ENCODE measurements around the gene IGSF9B.

IGSF9B gene

DNA sequence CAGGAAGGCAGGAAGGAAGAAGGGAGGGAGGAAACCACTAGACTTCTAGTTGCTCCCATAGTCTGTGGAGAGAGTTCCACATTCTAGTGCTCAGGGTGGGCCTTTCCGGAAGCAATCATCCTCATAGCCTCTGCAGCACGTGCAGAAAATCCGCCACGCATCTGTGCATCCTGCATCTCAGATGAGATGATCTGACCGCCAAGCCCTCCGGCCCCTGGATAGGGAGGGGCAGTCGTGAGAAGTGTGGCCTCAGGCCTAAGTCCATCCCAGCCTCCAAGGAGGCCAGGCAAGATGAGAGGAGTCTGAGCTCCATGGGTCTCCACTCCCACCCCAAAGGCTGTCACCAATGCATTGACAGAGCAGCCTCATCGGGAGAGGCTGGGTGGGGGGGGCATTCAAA lies 30.4 kb upstream of the IGSF9B start:
- H3K79me2 ChIP-seq (ENCODE audit: insufficient read depth, low read length) = no peaks in the 10 kb centered on the region
- H2AFZ ChIP-seq (ENCODE audit: low read depth, low read length, severe bottlenecking) = no peak overlapping the region
- no peak for TF ChIP-seq EZH2phosphoT487 (conservative IDR thresholded peaks at IDR 0.05; ENCODE audit: low read length)
- TF ChIP-seq CTCF (IDR thresholded peaks at IDR 0.05; ENCODE audit: insufficient read depth, low read length, poor library complexity, severe bottlenecking) = no peak
- H4K20me1 ChIP-seq (ENCODE audit: low read depth, low read length) = no peaks in the 10 kb centered on the region
- no peaks in the 10 kb centered on the region for H3K27me3 ChIP-seq (ENCODE audit: low read length)
- H3K9me3 ChIP-seq (ENCODE audit: insufficient read depth, low read length) = no peaks in the 10 kb centered on the region
- H3K9ac ChIP-seq (ENCODE audit: low read length) = no peak overlapping the region
- H3K36me3 ChIP-seq (ENCODE audit: low read length) = no peaks in the 10 kb centered on the region
- H3K4me3 ChIP-seq (ENCODE audit: insufficient read depth, low read length, poor library complexity, severe bottlenecking) = no peak overlapping the region
- no peak overlapping the region for H3K27ac ChIP-seq (ENCODE audit: low read depth, low read length)
- no peaks in the 10 kb centered on the region for H3K9me2 ChIP-seq (replicated peaks; ENCODE audit: insufficient read depth, low read length)
- H3K4me2 ChIP-seq (ENCODE audit: low read depth, low read length, poor library complexity, severe bottlenecking) = no peak overlapping the region
- no peaks in the 10 kb centered on the region for H3F3A ChIP-seq (ENCODE audit: insufficient read depth)

DNA sequence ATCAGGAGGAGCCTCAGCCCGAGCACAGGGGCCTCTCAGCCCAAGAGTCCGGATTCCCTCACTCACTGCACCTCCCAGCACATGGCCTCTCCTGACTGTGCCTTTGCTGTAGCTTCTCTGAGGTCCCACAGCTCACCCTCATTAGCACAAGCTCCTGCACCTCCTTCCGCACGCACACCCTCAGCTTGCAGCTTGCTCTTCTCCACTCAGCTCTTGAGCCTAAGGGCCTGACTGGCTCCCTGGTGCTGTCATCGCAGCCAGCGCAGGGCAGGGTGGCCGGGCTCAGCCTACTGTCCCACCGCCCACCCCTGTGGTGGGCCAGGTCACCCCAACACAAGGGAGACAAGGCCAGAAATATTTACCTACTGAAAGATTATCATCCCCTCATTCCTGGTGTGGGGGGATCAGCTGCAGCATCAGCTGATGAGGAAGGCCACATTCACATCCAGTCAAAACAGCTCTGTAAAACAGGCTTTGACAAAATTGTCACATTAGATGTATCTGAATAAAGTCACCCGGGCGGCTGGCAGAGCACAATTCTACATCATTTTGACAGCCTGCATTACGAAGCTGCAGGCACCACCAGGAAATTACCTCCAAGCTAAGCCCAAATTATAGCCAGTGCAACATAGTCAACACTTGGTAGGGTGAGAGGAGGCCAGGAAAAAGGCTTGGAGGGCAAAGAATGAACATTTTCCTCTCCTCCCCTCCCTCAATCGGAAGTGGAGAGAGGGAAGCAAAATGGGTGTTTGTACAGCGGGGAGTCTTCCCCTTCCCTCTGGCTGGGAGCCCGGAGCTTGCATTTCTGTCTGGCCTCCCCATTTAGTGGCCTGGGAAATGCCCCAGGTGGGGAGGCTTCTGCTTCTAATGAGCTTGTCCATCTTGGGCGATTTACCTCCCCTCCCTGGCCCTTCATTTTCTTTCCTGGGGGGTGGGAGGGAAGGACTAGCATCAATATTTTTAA lies 29.5 kb upstream of the IGSF9B start:
- Histone ChIP-seq H3K4me2 (ENCODE audit: low read depth, low read length, poor library complexity, severe bottlenecking) (no peak overlapping the region), H3K9ac (ENCODE audit: low read length) (no peak overlapping the region)

GRCh38 chr11:133984828-133985227 lies 28.1 kb upstream of the IGSF9B start:
- no peak for TF ChIP-seq EZH2phosphoT487 (conservative IDR thresholded peaks at IDR 0.05; ENCODE audit: low read length)
- no peak for TF ChIP-seq CTCF (IDR thresholded peaks at IDR 0.05; ENCODE audit: insufficient read depth, low read length, poor library complexity, severe bottlenecking)

More for the DNA sequence above, 29.5 kb upstream of the IGSF9B start:
- H4K20me1 ChIP-seq (ENCODE audit: low read depth, low read length) = no peaks in the 10 kb centered on the region
- no peaks in the 10 kb centered on the region for H3F3A ChIP-seq (ENCODE audit: insufficient read depth)
- H3K9me2 ChIP-seq (replicated peaks; ENCODE audit: insufficient read depth, low read length) = no peaks in the 10 kb centered on the region
- TF ChIP-seq EZH2phosphoT487 (conservative IDR thresholded peaks at IDR 0.05; ENCODE audit: low read length) (no peak), CTCF (IDR thresholded peaks at IDR 0.05; ENCODE audit: insufficient read depth, low read length, poor library complexity, severe bottlenecking) (no peak)
- H3K79me2 ChIP-seq (ENCODE audit: insufficient read depth, low read length) = no peaks in the 10 kb centered on the region
- no peak overlapping the region for H2AFZ ChIP-seq (ENCODE audit: low read depth, low read length, severe bottlenecking)
- no peak overlapping the region for H3K27ac ChIP-seq (ENCODE audit: low read depth, low read length)
- H3K4me3 ChIP-seq (ENCODE audit: insufficient read depth, low read length, poor library complexity, severe bottlenecking) = no peak overlapping the region
- no peaks in the 10 kb centered on the region for H3K36me3 ChIP-seq (ENCODE audit: low read length)
- no peaks in the 10 kb centered on the region for H3K27me3 ChIP-seq (ENCODE audit: low read length)
- H3K9me3 ChIP-seq (ENCODE audit: insufficient read depth, low read length) = no peaks in the 10 kb centered on the region

More at GRCh38 chr11:133984828-133985227, 28.1 kb upstream of the IGSF9B start:
- Histone ChIP-seq H3K9ac (ENCODE audit: low read length) (no peak overlapping the region), H3K27ac (ENCODE audit: low read depth, low read length) (no peak overlapping the region), H3K27me3 (ENCODE audit: low read length) (no peaks in the 10 kb centered on the region), H4K20me1 (ENCODE audit: low read depth, low read length) (no peaks in the 10 kb centered on the region), H3K9me3 (ENCODE audit: insufficient read depth, low read length) (no peaks in the 10 kb centered on the region), H2AFZ (ENCODE audit: low read depth, low read length, severe bottlenecking) (no peak overlapping the region), H3K79me2 (ENCODE audit: insufficient read depth, low read length) (no peaks in the 10 kb centered on the region), H3F3A (ENCODE audit: insufficient read depth) (no peaks in the 10 kb centered on the region), H3K4me3 (ENCODE audit: insufficient read depth, low read length, poor library complexity, severe bottlenecking) (no peak overlapping the region), H3K4me2 (ENCODE audit: low read depth, low read length, poor library complexity, severe bottlenecking) (no peak overlapping the region), H3K9me2 (replicated peaks; ENCODE audit: insufficient read depth, low read length) (no peaks in the 10 kb centered on the region), H3K36me3 (ENCODE audit: low read length) (no peaks in the 10 kb centered on the region)
